CD8-positive, alpha-beta memory T cell (primary cell): ENCODE data around the gene IGFBP3. TPM values are rescaled to one million over a fixed set of nuclear protein-coding genes. Genes with fewer than 3 reads are reported as not detected.

Experiments used
- CTCF ChIA-PET: fragments of 350-600 bp; sonication (Branson Sonifier 250); formaldehyde crosslinking; loops from one replicate; lab custom pipeline; 2021; ENCODE audit warnings: antibody characterized with exemption; lab: Charles Lee
- POLR2A ChIA-PET: fragments of 350-600 bp; sonication (Branson Sonifier 250); formaldehyde crosslinking; loops from one replicate; lab custom pipeline; 2021; ENCODE audit warnings: antibody characterized with exemption; lab: Charles Lee
- DNase-seq, 5 donors: peaks; one replicate each; pipeline versions ENCODE4 v3.0.0 to v3.0.0-alpha.2; 2020 to 2022; ENCODE audit warnings: mixed read lengths in 1 of 5
- H3K27ac ChIP-seq: one replicate; pipeline ENCODE4 v1.7.0; 2013; ENCODE audit warnings: low read depth, mild to moderate bottlenecking, low read length, moderate library complexity
- H3K27me3 ChIP-seq: 2 replicates; pipeline ENCODE4 v1.7.0; 2013; ENCODE audit warnings: low read length, mild to moderate bottlenecking; ENCODE audit not compliant: insufficient read depth, poor library complexity, severe bottlenecking
- H3K36me3 ChIP-seq: 2 replicates; pipeline ENCODE4 v1.7.0; 2013; ENCODE audit warnings: mild to moderate bottlenecking, low read length, moderate library complexity; ENCODE audit not compliant: insufficient read depth
- H3K4me1 ChIP-seq: 2 replicates; pipeline ENCODE4 v1.7.0; 2013; ENCODE audit warnings: mild to moderate bottlenecking, low read length, moderate library complexity; ENCODE audit not compliant: insufficient read depth
- H3K4me3 ChIP-seq: 2 replicates; pipeline ENCODE4 v1.7.0; 2013; ENCODE audit warnings: mild to moderate bottlenecking, low read length
- H3K9me3 ChIP-seq: 2 replicates; pipeline ENCODE4 v1.7.0; 2013; ENCODE audit warnings: mild to moderate bottlenecking, low read length
- H3K27ac Mint-ChIP-seq, 8 donors: one replicate each; pipeline ENCODE4 v1.8.0; 2020 to 2021; ENCODE audit warnings: mixed read lengths in 8 of 8, mild to moderate bottlenecking in 6 of 8, inconsistent platforms in 3 of 8, moderate library complexity in 3 of 8
- H3K27me3 Mint-ChIP-seq, 2 donors: one replicate each; pipeline ENCODE4 v1.8.0; 2020 to 2021; ENCODE audit warnings: mixed read lengths in 2 of 2, mild to moderate bottlenecking in 1 of 2, moderate library complexity in 1 of 2
- H3K36me3 Mint-ChIP-seq, 3 donors: one replicate each; pipeline ENCODE4 v1.8.0; 2020 to 2021; ENCODE audit warnings: mixed read lengths in 3 of 3, inconsistent platforms in 1 of 3, mild to moderate bottlenecking in 1 of 3
- H3K4me1 Mint-ChIP-seq, 3 donors: one replicate each; pipeline ENCODE4 v1.8.0; 2020 to 2021; ENCODE audit warnings: mixed read lengths in 3 of 3, inconsistent platforms in 1 of 3, mild to moderate bottlenecking in 1 of 3
- H3K4me3 Mint-ChIP-seq, 7 donors: one replicate each; pipeline ENCODE4 v1.8.0; 2020 to 2021; ENCODE audit warnings: mixed read lengths in 7 of 7, mild to moderate bottlenecking in 6 of 7, moderate library complexity in 4 of 7, inconsistent platforms in 2 of 7
- H3K9me3 Mint-ChIP-seq, 5 donors: one replicate each; pipeline ENCODE4 v1.8.0; 2020 to 2022; ENCODE audit warnings: mixed read lengths in 5 of 5, mild to moderate bottlenecking in 3 of 5, moderate library complexity in 2 of 5, inconsistent platforms in 1 of 5
- polyA plus RNA-seq: library from polyadenylated mRNA; unstranded; fragments of 300-500 nt; fragmentation: Illumina TruSeq; gene quantifications from one replicate; pipeline ENCODE4 v1.2.3, GENCODE V29; 2021
- total RNA-seq, 2 experiments: library from RNA; stranded (reverse); gene quantifications; one replicate each; pipeline ENCODE4 v1.2.3, GENCODE V29; 2021

The IGFBP3 gene
- total and polyA plus RNA-seq, 3 experiments from 2014 or later = 3.5 to 11.1 (median 4.5) TPM

- Mint-ChIP-seq H3K27me3 (peaks cover 34 to 49% of the 10 kb centered on the region in 2 donors), H3K4me1 (peaks cover 2 to 32% (median 8%) of the 10 kb centered on the region in 3 donors), H3K27ac (no peak overlapping the region), H3K9me3 (no peaks in the 10 kb centered on the region), H3K36me3 (peaks cover 0 to 25% (median 1%) of the 10 kb centered on the region in 3 donors), H3K4me3 (no peak overlapping the region)
- Histone ChIP-seq H3K9me3 (no peaks in the 10 kb centered on the region), H3K27ac (no peak overlapping the region), H3K27me3 (no peaks in the 10 kb centered on the region), H3K36me3 (no peaks in the 10 kb centered on the region), H3K4me1 (no peaks in the 10 kb centered on the region), H3K4me3 (no peak overlapping the region)
- no peak for DNase-seq
- ChIA-PET POLR2A (no interaction called here), CTCF (no interaction called here)
These were observed 5.5 kb downstream of the IGFBP3 start for GRCh38 chr7:45915606-45916005.

DNA sequence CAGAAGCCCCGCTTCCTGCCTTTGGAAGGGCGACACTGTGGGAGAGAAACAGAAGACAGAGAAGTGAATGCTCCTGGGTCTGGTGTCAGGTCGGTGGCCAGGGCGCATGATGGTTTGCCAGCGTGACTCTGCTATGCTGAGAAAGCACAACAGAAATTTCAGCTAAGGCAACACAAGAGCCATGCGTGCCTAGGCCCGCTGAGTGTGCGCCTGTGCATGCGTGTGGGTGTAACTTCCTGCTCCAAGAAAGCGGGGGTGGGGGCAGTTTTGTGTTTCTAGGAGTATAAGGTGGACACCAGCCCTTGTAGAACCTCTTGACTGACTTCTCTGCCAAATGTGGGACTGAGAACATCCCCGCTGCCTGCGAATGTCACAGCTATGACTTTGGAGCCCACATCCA is 6.2 kb downstream of the IGFBP3 start:
- Mint-ChIP-seq H3K4me1 (peaks cover 2 to 26% (median 6%) of the 10 kb centered on the region in 3 donors), H3K36me3 (peaks cover 0 to 27% (median 5%) of the 10 kb centered on the region in 3 donors), H3K27me3 (peaks cover 29 to 43% of the 10 kb centered on the region in 2 donors), H3K27ac (no peak overlapping the region), H3K4me3 (no peak overlapping the region), H3K9me3 (no peaks in the 10 kb centered on the region)
- H3K4me1 ChIP-seq = no peaks in the 10 kb centered on the region
- H3K4me3 ChIP-seq = no peak overlapping the region
- ChIA-PET CTCF (no interaction called here), POLR2A (no interaction called here)
- no peak for DNase-seq
- no peaks in the 10 kb centered on the region for H3K27me3 ChIP-seq
- H3K36me3 ChIP-seq = no peaks in the 10 kb centered on the region
- H3K9me3 ChIP-seq = no peaks in the 10 kb centered on the region
- no peak overlapping the region for H3K27ac ChIP-seq

DNA sequence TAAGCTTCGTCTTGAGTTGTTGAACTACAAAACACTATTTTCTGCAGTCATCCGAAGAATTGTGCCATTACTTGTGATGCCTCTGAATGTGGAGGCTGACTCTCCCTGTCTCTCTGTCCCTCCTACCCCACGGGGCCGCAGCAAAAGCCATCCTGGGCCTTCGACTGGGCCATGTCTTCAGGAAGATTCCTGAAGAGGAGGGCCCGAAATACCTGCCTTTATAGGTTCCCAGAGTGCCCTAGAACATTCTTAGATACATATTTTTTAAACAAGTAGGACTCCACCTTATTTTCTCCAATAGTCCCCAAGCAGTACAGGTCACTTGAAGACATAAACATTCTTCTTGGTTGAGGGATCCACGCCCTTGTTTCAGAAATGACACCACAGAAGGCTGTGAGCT is 8.1 kb downstream of the IGFBP3 start:
- Histone ChIP-seq H3K27ac (no peak overlapping the region), H3K9me3 (no peaks in the 10 kb centered on the region), H3K4me3 (no peak overlapping the region), H3K27me3 (no peaks in the 10 kb centered on the region), H3K36me3 (no peaks in the 10 kb centered on the region), H3K4me1 (no peaks in the 10 kb centered on the region)
- CTCF ChIA-PET = interaction anchor here (1.1 kb wide), 1 partner anchor 8 kb away, joined by 3 read pairs; the partner anchor contains the start of gene IGFBP3
- no peak overlapping the region for H3K27ac Mint-ChIP-seq
- peaks cover 13 to 34% of the 10 kb centered on the region in 2 donors for H3K27me3 Mint-ChIP-seq
- no peak overlapping the region for H3K4me3 Mint-ChIP-seq
- POLR2A ChIA-PET = no interaction called here
- H3K36me3 Mint-ChIP-seq = peaks cover 0 to 27% (median 5%) of the 10 kb centered on the region in 3 donors
- DNase-seq = no peak
- no peaks in the 10 kb centered on the region for H3K9me3 Mint-ChIP-seq
- peaks cover 0 to 9% (median 2%) of the 10 kb centered on the region in 3 donors for H3K4me1 Mint-ChIP-seq

- Histone ChIP-seq H3K27ac (no peak overlapping the region), H3K4me1 (no peaks in the 10 kb centered on the region), H3K4me3 (no peak overlapping the region), H3K27me3 (no peaks in the 10 kb centered on the region), H3K36me3 (no peaks in the 10 kb centered on the region), H3K9me3 (no peaks in the 10 kb centered on the region)
- Mint-ChIP-seq H3K4me1 (no peaks in the 10 kb centered on the region), H3K4me3 (no peak overlapping the region), H3K27me3 (peaks cover 11 to 27% of the 10 kb centered on the region in 2 donors), H3K36me3 (peaks cover 0 to 23% (median 5%) of the 10 kb centered on the region in 3 donors), H3K9me3 (peaks cover 0 to 2% (median 0%) of the 10 kb centered on the region in 5 donors), H3K27ac (no peak overlapping the region)
- CTCF ChIA-PET = no interaction called here
- DNase-seq = no peak
- POLR2A ChIA-PET = no interaction called here
These were observed 9.8 kb downstream of the IGFBP3 start for GRCh38 chr7:45911311-45911710.

DNA sequence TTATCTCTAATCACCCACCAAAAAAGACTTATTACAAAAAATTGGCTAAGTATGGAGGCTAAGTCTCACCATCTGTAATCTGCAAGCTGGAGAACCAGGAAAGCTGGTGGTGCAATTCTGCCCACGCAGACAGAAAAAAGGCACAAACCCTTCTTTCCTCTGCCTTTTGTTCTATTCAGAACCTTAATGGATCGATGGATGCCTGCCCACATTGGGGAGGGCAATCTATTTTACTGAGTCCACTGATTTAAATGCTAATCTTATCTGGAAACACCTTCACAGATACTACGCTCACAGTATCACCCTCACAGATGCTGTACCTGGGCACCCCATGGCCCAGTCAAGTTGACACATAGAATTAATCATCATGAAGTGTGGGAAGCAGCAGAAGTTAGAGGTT is 10.2 kb downstream of the IGFBP3 start:
- Histone ChIP-seq H3K9me3 (no peaks in the 10 kb centered on the region), H3K36me3 (no peaks in the 10 kb centered on the region), H3K27me3 (no peaks in the 10 kb centered on the region), H3K4me1 (no peaks in the 10 kb centered on the region), H3K4me3 (no peak overlapping the region), H3K27ac (no peak overlapping the region)
- no peak for DNase-seq
- H3K9me3 Mint-ChIP-seq = peaks cover 0 to 2% (median 0%) of the 10 kb centered on the region in 5 donors
- H3K36me3 Mint-ChIP-seq = peaks cover 0 to 19% (median 5%) of the 10 kb centered on the region in 3 donors
- H3K4me1 Mint-ChIP-seq = no peaks in the 10 kb centered on the region
- POLR2A ChIA-PET = no interaction called here
- H3K27me3 Mint-ChIP-seq = peaks cover 11 to 23% of the 10 kb centered on the region in 2 donors
- no peak overlapping the region for H3K4me3 Mint-ChIP-seq
- CTCF ChIA-PET = no interaction called here
- no peak overlapping the region for H3K27ac Mint-ChIP-seq

DNA sequence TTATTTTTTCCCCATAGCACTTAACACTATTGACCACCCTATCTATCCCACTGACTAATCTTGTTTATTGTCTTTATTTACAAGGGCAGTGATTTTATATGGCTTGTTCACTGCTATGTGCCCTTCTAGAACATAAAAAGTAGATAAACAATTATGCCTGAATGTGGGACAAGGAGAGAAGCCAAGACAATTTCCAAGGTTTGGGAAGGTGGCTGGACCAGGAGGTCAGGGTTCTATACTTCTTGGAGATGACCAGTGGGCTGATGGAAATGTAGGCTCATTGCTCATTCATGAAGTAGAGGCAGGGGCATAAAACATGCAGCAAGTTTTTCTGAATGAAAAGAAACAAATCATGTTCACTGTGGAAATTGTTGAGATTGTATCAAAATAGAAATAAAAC is 11.5 kb downstream of the IGFBP3 start:
- H3K4me1 ChIP-seq = no peaks in the 10 kb centered on the region
- H3K4me1 Mint-ChIP-seq = no peaks in the 10 kb centered on the region
- no peak overlapping the region for H3K4me3 Mint-ChIP-seq
- H3K27ac ChIP-seq = no peak overlapping the region
- peaks cover 0 to 16% (median 5%) of the 10 kb centered on the region in 3 donors for H3K36me3 Mint-ChIP-seq
- ChIA-PET CTCF (no interaction called here), POLR2A (no interaction called here)
- H3K27ac Mint-ChIP-seq = no peak overlapping the region
- no peak overlapping the region for H3K4me3 ChIP-seq
- no peaks in the 10 kb centered on the region for H3K9me3 ChIP-seq
- H3K36me3 ChIP-seq = no peaks in the 10 kb centered on the region
- no peak for DNase-seq
- peaks cover 11 to 15% of the 10 kb centered on the region in 2 donors for H3K27me3 Mint-ChIP-seq
- peaks cover 0 to 2% (median 0%) of the 10 kb centered on the region in 5 donors for H3K9me3 Mint-ChIP-seq
- no peaks in the 10 kb centered on the region for H3K27me3 ChIP-seq

DNA sequence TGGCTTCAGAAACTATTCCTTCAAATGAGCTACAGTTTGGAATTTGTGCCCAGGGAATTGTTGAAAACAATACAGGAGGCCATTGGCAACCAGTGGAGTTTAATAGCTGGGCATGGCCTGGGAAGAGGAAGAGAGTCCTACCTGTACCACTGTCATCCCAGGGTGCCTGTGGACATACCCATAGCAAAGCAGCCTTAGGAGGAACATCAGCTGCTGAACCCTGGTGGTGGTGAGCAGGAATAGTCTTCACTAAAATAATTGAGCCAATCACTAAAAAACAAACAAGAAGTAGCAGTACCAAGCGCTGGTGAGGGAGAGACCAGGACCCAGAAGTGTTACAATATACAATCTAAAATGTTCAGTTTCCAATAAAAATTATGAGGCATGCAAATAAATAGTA is 18.3 kb downstream of the IGFBP3 start:
- Mint-ChIP-seq H3K9me3 (peaks cover 2 to 11% (median 4%) of the 10 kb centered on the region in 5 donors), H3K27me3 (peaks cover 0 to 10% of the 10 kb centered on the region in 2 donors), H3K4me1 (no peaks in the 10 kb centered on the region), H3K36me3 (no peaks in the 10 kb centered on the region), H3K4me3 (no peak overlapping the region), H3K27ac (no peak overlapping the region)
- DNase-seq = no peak
- H3K9me3 ChIP-seq = no peaks in the 10 kb centered on the region
- H3K36me3 ChIP-seq = no peaks in the 10 kb centered on the region
- no peak overlapping the region for H3K27ac ChIP-seq
- H3K4me1 ChIP-seq = no peaks in the 10 kb centered on the region
- POLR2A ChIA-PET = no interaction called here
- H3K27me3 ChIP-seq = no peaks in the 10 kb centered on the region
- CTCF ChIA-PET = no interaction called here
- no peak overlapping the region for H3K4me3 ChIP-seq

DNA sequence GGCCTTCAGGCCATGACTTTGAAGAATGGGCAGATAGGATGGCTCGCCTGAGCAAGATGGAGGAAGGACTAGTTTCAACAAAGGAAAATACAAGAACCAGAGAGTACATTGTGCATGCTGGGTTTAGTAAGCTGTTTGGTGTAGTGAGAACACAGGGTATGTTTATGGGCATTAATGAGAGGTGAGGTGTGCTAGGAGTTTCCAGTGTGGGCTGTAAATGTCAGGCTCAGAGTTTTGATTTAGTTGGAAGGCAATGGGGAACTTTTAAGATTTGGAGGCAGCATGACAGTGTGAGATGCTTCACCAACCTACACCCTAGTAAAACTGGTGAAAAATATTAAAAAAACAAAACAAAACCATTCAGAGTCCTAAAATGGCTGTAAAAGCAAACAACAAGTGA is 19.5 kb downstream of the IGFBP3 start:
- CTCF ChIA-PET = no interaction called here
- H3K9me3 ChIP-seq = no peaks in the 10 kb centered on the region
- no peaks in the 10 kb centered on the region for H3K36me3 ChIP-seq
- H3K27me3 Mint-ChIP-seq = peaks cover 3 to 14% of the 10 kb centered on the region in 2 donors
- peaks cover 0 to 11% (median 4%) of the 10 kb centered on the region in 5 donors for H3K9me3 Mint-ChIP-seq
- H3K27ac Mint-ChIP-seq = no peak overlapping the region
- POLR2A ChIA-PET = no interaction called here
- H3K4me3 Mint-ChIP-seq = no peak overlapping the region
- H3K27ac ChIP-seq = no peak overlapping the region
- no peaks in the 10 kb centered on the region for H3K4me1 ChIP-seq
- H3K36me3 Mint-ChIP-seq = no peaks in the 10 kb centered on the region
- no peak overlapping the region for H3K4me3 ChIP-seq
- no peak for DNase-seq
- H3K27me3 ChIP-seq = no peaks in the 10 kb centered on the region
- no peaks in the 10 kb centered on the region for H3K4me1 Mint-ChIP-seq
